SK-MEL-5 (cell line): ENCODE data around the gene DMXL1. TPM values are rescaled to one million over a fixed set of nuclear protein-coding genes. Genes with fewer than 3 reads are reported as not detected.

Source experiments
- DNase-seq: peaks from one replicate; pipeline ENCODE4 v3.0.0-alpha.2; 2016; ENCODE audit warnings: low read depth, low spot score
- in situ Hi-C: cut with HindIII; loops from 2 replicates; pipeline ENCODE4 v1.10.0; 2016; ENCODE audit warnings: low sequenced_read_pairs, high pct_unique_total_duplicates, low pct_unique_long_range_greater_than_20kb
- small RNA-seq, 2 experiments: library from RNA; depleted of rRNA; stranded (forward); fragments of <200 nt; gene quantifications; one replicate each; pipeline ENCODE3, GENCODE V24; 2014
- total RNA-seq: library from RNA; depleted of rRNA; stranded (reverse); fragments of >200 nt; shearing (Covaris generic); gene quantifications from 2 replicates; pipeline ENCODE4 v1.2.3, GENCODE V29; 2014; rRNA removed

DMXL1 gene
- total RNA-seq, 1 experiment from 2014 or later = 34.3 TPM

DNA sequence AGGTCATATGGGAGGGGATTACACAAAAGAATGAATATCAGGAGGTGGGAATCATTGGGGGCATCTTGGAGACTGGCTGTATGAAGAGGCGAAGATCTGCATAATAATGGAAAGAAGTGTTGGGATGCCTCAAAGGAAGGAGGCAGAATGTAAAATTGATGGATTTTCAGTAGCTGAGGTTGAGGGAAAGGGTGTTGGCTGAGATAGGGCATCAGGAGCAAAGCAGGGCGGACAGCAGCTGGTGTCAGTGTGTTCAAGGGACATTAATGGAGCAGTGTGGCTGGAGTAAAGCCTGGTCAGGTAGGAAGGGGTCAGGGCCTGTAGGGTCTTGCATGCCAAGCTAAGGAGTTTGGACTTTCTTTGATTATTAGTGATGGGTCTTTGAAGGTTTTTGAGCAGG lies 219.7 kb downstream of the DMXL1 start:
- DNase-seq = no peak
- in situ Hi-C loops = no loop called here

DNA sequence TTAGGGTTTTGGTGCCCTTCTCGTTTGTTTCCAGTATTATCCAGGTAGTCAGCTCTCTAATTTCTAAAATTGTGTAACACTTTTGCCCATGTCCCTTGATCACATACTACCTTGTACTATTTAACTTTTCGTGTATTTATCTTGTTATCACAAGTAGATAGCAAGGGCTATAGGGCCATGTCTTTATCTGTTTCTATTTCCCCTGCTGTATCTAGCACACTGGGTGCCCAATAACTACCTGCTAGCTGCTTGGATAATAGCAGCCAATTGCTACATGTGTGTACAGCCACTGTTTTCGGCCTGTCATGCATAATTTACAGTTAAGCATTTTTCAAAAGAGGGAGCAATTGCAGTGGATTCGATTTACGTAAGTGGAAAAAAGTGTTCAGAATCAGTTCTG lies 220.2 kb downstream of the DMXL1 start:
- no peak for DNase-seq
- in situ Hi-C loops = no loop called here

DNA sequence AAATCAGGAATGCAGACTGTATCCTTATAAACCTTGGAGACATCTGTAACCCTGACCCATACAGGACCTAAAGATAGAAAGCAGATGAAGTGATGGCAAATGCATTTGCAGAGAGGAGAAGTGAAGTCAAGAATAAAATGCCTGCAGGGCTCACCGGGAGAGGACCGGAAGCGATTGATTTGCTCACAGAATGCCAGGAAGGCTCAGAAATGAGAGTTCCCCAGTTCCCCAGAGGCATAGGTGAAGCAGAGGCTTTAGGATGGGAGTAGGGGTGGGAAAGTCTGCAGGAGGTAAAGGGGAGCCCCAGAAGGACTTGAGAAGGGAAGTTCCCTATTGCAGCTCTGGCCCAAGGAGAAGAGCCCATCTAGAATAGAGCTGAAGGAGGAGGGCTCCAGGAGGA lies 221.0 kb downstream of the DMXL1 start:
- no peak for DNase-seq
- in situ Hi-C loops = no loop called here

DNA sequence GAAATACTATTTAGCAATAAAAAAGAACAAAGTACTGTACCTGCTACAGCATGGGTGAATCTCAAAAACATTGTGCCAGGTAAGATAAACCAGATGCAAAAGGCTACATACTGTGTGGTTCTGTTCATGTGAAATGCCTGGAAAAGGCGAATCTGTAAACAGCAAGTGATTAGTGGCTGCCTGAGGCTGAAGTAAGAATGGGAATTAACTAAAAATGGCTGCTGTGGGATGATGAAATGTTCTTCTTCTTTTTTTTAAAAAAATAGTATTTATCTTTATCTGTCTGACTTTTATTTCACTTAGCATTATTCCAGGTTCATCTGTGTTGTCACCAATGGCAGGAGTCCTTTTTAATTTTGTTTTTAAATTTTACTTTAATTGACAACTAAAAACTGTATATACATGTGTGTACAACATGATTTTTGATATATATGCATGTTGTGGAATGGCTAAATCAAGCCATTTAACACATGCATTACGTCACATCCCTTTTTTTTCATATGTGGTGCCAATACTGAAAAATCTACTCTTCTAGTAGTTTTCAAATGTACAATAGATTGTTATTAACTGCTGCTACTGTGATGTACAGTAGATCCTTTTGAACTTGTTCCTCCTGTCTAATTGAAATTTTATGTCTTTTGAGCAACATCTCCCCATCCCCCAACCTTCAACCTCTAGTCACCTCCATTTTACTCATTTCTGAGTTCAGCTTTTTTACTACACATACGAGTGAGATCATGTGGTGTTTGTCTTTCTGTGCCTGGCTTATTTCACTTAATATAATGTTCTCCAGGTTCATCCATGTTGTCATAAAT lies 222.0 kb downstream of the DMXL1 start:
- in situ Hi-C loops = no loop called here
- no peak for DNase-seq

GRCh38 chr5:119293516-119293829 lies 222.6 kb downstream of the DMXL1 start:
- peak; percentile 27 for DNase-seq
- in situ Hi-C loops = no loop called here

Small RNAs within 50 kb of the gene (small RNA-seq; reads per million reads assigned to genes)
- gene LAMTOR3P2 = 0 reads per million in 2 experiments
- 0 to 0.10 reads per million in 2 experiments for gene MIR5706
- gene RNU6-701P = 0 reads per million in 2 experiments

Other genes starting within 250 kb of the DMXL1 start
- gene DTWD2, start 82.5 kb upstream of the DMXL1 start, total RNA-seq = 17.0 and 23.6 TPM in 2 replicates